ENCODE results near the gene FILIP1.
A peak's percentile ranks its signal among the peaks of the same experiment; 100 is the strongest.

FILIP1 gene

DNA sequence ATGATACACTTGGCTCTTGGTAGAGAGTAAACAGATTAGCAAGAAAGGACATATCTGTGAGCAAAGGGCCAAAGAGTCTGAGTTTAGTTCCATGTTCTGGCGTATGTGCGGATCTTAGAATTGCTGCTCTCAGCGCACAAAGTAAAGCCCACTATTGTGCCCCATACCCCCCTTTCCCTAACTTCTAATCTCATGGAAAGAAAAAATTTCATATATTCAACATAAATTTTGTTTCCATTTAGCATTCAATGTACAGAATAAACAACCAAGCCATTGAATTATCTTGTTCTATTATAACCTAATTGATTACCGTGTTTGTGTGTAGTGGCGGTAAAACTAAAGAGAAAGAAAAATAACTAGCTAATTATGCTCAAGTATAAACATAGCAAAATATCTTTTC is 30.5 kb downstream of the FILIP1 start:
- no peak overlapping the region for H3K4me3 ChIP-seq (ENCODE audit: low read depth, low read length)
- DNase-seq (ENCODE audit: low read depth), result no peak
- TF ChIP-seq, protein P1, sequence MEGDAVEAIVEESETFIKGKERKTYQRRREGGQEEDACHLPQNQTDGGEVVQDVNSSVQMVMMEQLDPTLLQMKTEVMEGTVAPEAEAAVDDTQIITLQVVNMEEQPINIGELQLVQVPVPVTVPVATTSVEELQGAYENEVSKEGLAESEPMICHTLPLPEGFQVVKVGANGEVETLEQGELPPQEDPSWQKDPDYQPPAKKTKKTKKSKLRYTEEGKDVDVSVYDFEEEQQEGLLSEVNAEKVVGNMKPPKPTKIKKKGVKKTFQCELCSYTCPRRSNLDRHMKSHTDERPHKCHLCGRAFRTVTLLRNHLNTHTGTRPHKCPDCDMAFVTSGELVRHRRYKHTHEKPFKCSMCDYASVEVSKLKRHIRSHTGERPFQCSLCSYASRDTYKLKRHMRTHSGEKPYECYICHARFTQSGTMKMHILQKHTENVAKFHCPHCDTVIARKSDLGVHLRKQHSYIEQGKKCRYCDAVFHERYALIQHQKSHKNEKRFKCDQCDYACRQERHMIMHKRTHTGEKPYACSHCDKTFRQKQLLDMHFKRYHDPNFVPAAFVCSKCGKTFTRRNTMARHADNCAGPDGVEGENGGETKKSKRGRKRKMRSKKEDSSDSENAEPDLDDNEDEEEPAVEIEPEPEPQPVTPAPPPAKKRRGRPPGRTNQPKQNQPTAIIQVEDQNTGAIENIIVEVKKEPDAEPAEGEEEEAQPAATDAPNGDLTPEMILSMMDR (conservative IDR thresholded peaks at IDR 0.05; ENCODE audit: low read depth, low read length), result no peak

DNA sequence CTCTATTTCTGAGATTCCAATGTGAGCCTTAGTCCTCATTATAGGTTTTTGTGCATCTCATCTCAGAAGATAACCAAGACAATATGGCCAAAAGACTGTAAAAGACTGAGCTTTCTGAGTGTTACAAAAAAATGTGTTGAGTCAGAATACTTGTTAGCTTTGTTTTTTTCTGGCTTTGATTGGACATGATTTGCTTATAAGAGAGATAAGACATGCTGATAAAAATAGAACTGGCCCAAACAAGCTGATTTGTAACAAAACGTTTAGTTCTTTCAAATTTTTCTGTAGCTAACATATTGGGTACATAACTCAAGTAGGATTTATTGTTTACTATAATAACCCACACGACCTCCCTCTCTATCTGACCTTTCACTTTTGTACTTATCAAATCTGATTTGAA is 32.9 kb downstream of the FILIP1 start:
- H3K4me3 ChIP-seq (ENCODE audit: low read depth, low read length), result no peak overlapping the region
- DNase-seq (ENCODE audit: low read depth), result peak; percentile 57
- TF ChIP-seq, protein P1 (conservative IDR thresholded peaks at IDR 0.05; ENCODE audit: low read depth, low read length), result no peak

DNA sequence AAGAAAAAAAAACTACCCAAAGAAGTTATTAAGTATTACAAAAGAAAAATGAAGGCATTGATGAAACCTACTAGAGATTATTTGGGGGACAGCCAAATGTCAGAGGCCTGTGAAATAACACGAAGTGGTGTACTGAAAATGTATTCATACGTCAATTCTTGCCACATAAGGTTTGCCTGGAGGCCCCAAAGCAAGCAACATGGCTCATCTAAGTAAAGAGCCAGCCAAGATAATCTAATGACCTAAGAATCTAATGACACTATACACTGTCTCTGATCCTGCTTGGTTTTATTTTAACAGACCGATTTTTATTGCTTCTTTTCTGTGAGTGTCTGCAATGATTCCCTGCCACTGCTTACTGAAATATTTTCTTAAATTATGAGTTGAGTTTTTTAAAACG is 34.7 kb downstream of the FILIP1 start:
- H3K4me3 ChIP-seq (ENCODE audit: low read depth, low read length), result no peak overlapping the region
- TF ChIP-seq, protein P1 (conservative IDR thresholded peaks at IDR 0.05; ENCODE audit: low read depth, low read length), result no peak
- peak; percentile 91 for DNase-seq (ENCODE audit: low read depth)

DNA sequence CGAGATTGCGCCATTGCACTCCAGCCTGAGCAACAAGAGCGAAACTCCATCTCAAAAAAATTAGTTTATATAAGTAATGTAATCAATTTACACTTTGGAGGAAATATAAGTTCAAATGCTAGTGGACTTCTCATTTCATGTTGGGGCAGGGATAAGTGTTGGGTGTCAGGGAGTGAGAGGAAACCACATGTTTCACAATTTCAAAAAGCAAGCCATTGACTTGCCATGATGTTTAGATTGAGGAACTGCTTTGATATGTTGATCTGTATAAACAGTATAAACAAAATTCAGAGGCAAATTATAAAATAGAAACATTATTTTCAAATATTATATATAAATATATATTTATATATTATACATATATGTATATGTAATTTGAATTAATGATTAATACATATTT is 42.7 kb downstream of the FILIP1 start:
- no peak for DNase-seq (ENCODE audit: low read depth)
- no peak overlapping the region for H3K4me3 ChIP-seq (ENCODE audit: low read depth, low read length)
- TF ChIP-seq, protein P1 (conservative IDR thresholded peaks at IDR 0.05; ENCODE audit: low read depth, low read length), result no peak

DNA sequence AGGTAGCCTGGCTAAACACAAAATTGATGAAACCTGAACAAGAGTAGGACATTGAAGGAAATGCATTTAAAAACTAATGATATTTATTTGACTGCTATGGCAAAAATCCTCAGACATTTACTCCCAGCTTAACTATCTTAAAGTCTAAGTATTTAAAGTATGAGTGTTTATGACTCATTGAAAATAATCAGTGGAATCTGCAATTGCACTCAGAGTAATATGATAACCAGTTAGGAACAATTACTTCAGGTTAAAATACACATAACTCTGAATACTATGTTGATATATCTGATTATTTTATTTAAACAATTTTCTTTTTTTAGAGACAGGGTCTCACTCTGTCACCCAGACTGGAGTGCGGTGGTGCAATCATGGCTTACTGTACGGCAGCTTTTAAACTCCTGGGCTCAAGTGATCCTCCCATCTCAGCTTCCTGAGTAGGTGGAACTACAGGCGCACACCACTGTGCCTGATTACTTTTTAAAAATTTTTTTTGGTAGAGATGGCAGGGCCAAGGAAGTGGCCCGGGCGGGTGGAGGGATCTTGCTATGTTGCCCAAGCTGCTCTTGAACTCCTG is 43.9 kb downstream of the FILIP1 start:
- H3K4me3 ChIP-seq (ENCODE audit: low read depth, low read length), result no peak overlapping the region
- TF ChIP-seq, protein P1 (conservative IDR thresholded peaks at IDR 0.05; ENCODE audit: low read depth, low read length), result no peak
- DNase-seq (ENCODE audit: low read depth), result peak; percentile 68

DNA sequence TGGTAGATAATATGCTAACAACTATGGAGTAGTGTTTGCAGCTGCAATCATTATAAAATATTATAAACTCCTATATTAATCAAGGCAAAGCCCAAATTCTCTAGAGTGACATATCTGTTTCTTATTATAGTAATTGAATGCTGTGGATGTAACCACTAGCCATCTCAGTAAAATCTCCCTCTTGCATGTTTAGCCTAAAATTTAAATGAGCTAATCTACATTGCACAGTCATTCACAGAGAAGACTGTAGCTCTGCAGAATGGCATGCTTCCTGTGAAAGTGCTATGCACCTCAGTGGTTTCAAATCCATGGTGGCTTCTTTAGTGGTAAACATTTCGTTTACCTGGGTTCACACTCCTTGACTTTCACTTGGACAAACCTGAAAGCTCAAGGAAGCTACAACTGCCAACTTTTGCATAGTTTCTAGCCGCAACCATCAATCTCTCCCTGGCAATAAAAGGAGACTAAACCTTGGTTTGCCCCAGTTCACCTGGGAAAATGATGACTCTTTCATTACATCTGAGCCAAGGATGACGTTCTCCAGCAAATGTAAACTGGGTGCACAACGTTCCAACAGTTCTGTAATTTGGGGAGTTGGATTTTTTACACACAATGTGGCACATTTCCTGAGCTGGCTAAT is 47.2 kb downstream of the FILIP1 start:
- TF ChIP-seq, protein P1 (conservative IDR thresholded peaks at IDR 0.05; ENCODE audit: low read depth, low read length), result no peak
- H3K4me3 ChIP-seq (ENCODE audit: low read depth, low read length), result no peak overlapping the region
- no peak for DNase-seq (ENCODE audit: low read depth)

DNA sequence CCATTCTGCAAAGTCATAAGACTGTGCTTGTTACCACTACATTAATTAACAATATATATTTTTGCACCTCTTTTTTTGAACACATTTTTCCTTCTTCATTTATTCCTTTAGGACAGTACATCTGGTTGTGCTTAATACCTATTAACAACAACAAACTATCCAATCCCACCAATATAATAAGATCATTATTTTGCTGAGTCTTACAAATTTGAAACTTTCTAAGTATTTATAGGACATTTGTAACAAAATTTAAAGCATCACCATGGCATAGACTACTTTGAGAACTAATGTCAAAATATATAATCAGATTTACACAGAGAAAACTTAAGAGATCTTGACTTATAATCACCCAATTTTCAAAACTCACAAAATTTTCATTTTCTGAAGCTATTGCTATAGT is 47.9 kb downstream of the FILIP1 start:
- TF ChIP-seq, protein P1 (conservative IDR thresholded peaks at IDR 0.05; ENCODE audit: low read depth, low read length), result no peak
- no peak for DNase-seq (ENCODE audit: low read depth)
- H3K4me3 ChIP-seq (ENCODE audit: low read depth, low read length), result no peak overlapping the region
